GM12891 (cell line): ENCODE measurements around the gene STK35.

ENCODE experiments used
- DNase-seq: peaks from one replicate; pipeline ENCODE4 v3.0.0; 2011; ENCODE audit warnings: low spot score; ENCODE audit not compliant: insufficient read length
- FAIRE-seq: peaks from 2 replicates; lab custom pipeline; 2011; peaks lifted over from hg19 to GRCh38; lab: Jason Lieb, UNC
- PAX5 ChIP-seq: IDR thresholded peaks from 2 replicates; pipeline ENCODE4 v1.6.1; 2011; ENCODE audit warnings: low read length, moderate library complexity, mild to moderate bottlenecking; ENCODE audit not compliant: insufficient read depth, severe bottlenecking
- POLR2A ChIP-seq: IDR thresholded peaks from 2 replicates; pipeline ENCODE4 v1.6.1; 2011; ENCODE audit warnings: low read depth, low read length, control low read depth
- POLR2AphosphoS5 ChIP-seq: IDR thresholded peaks from 2 replicates; pipeline ENCODE4 v1.6.1; 2011; ENCODE audit warnings: low read depth, low read length, control low read depth
- POU2F2 ChIP-seq: IDR thresholded peaks from 2 replicates; pipeline ENCODE4 v1.6.1; 2011; ENCODE audit warnings: low read depth, mild to moderate bottlenecking, control low read depth, low read length, moderate library complexity
- SPI1 ChIP-seq: IDR thresholded peaks from 2 replicates; pipeline ENCODE4 v1.6.1; 2011; ENCODE audit warnings: low read depth, low read length, control low read depth
- TAF1 ChIP-seq: IDR thresholded peaks from 2 replicates; pipeline ENCODE4 v1.6.1; 2011; ENCODE audit warnings: low read depth, low read length, control low read depth

Gene STK35

DNA sequence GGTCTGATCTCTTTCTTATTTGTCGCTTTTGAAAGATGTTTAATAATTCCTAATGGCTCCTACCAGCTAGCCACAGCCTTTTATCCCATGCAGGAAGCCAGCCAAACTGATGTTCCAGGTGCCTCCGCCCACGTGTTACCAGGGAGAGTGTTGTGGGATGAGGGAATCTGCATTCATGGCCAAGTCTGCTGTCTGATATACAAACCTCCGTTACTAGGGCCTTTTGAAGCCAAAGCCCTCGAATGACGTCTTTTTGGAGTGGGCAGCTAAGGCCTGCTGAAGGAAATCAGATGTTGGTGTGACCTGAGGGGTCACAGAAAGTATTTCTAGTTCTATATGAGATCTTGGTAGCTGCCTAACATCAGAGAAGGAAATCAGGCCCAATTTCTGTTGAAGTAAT lies 21.3 kb downstream of the STK35 start:
- no peak for FAIRE-seq
- no peak for DNase-seq
- no peak for TF ChIP-seq SPI1
- no peak for TF ChIP-seq PAX5
- no peak for TF ChIP-seq TAF1

DNA sequence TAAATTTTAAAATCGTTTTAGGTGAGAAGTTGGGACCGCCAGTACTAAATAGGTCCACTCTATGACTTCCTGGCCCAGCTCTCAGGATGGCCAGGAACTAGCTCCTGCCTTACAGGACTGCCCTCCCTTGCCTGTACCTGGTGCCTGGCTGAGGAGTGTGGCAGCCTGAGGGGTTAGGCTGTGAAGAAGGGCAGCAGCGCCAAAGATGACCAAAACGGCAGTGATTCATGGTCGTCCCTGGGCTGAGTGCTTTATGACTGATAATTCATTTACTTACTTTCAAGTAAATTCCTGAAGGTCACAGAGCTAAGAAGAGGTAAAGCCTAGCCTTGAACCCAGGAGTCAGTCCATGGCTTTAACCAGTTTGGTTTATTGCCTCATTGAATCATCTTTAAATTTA lies 22.1 kb downstream of the STK35 start:
- TF ChIP-seq TAF1 (no peak), SPI1 (no peak), POLR2A (no peak), PAX5 (no peak), POLR2AphosphoS5 (no peak), POU2F2 (no peak)
- DNase-seq (no peak), FAIRE-seq (no peak)

DNA sequence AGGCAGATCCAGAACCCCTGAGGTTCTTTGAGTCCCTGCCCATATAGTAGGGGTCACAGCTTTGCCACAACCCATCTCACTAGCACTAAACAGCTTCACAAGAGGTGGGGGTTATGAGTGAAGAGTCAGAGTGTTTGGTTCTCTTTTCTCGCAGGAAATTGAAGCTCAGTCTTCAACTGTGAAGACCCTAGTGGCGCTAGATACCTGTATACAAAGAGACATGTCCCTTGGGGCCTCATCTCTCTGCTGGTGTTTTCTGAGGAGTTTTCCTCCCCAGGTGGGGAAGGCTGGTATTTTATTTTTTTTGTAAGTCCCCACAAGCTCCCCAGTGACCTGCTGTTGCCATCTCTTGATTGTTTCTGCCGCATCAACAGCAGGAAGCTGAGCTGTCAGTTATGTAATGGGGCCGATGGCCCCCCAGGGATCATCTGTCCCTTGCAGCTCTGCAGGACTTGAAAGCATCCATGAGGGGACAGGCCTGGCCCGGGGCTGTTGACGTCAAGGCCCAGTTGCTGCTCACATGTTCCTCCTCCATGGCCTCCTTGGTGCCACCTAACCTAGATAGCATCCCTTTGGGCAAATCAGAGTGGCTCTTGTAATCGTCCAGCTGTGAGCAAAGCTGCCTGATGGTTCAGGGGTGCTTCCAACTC lies 23.1 kb downstream of the STK35 start:
- FAIRE-seq: no peak
- no peak for TF ChIP-seq PAX5
- TF ChIP-seq POU2F2: no peak
- TF ChIP-seq POLR2A: no peak
- no peak for TF ChIP-seq SPI1
- TF ChIP-seq POLR2AphosphoS5: no peak
- no peak for TF ChIP-seq TAF1
- no peak for DNase-seq

DNA sequence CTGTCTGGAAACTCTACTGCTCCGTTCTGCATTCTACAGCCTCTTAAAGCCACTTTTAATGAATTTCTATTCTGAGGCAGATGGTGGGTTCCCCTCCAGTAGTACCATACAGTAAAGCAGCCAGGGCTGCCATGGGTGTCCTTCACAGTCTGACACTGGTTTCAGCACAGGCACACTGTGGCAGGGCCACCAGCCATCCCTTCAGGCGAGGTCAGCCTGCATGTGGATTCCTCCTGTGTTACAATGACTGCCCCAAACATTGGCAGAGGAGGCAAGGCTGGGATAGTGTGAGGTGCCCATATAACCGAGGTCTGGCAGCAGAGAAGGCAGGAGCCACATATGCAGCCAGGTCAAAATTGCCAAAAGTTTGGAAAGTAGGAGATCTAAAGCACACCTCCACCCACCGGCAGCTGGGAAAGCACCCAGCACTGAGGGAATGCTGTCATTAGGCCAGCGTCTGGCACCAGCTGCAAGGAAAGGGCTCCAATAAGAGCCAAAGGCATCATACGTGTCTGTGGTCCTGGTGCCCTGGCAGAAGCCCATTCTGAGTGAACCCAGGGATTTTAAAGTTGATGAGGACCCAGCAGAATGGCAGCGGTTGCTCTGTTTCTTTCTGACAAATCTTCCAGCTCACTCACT lies 24.0 kb downstream of the STK35 start:
- DNase-seq (no peak), FAIRE-seq (no peak)
- TF ChIP-seq SPI1 (no peak), POU2F2 (no peak), PAX5 (no peak), POLR2A (no peak), POLR2AphosphoS5 (no peak), TAF1 (no peak)

DNA sequence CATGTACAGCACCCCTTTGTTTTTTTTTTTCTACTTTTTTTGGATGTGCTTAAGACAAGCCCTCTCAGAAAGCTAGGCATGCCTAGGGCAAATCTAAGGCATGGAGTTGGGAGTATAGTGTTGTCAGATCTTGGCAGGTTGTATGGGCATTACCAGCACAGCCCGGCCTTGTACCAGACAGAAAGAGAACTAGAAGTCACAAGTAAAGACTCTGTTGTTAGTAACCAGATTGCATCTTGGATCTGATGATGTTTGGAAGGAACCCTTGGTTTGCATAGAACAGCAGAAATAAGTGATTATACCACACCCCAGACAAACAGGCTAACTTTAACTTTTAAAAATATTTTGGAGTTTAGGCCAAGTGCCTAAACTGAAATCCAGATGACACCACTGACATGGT lies 25.6 kb downstream of the STK35 start:
- FAIRE-seq: no peak
- no peak for TF ChIP-seq POU2F2
- no peak for TF ChIP-seq SPI1
- TF ChIP-seq POLR2AphosphoS5: no peak
- TF ChIP-seq PAX5: no peak
- TF ChIP-seq POLR2A: no peak
- TF ChIP-seq TAF1: no peak
- no peak for DNase-seq

DNA sequence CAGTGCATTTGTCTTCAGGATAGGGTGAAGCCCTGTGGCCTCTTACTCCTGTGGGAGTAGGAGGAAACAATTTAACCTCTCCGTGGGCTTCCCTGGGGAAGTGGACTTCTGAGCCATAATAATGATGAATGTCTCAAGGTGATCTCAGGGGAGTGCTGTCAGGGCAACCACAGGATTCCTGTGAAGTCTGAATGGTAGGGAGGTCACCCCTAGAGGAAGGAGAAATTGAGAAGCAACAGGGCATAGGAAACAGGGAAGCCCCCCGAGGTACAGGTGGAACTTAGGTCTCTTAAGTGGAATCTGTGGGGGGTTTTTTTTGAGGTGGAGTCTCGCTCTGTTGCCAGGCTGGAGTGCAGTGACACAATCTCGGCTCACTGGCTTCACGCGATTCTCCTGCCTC lies 26.9 kb downstream of the STK35 start:
- TF ChIP-seq PAX5 (no peak), SPI1 (no peak), POLR2A (no peak), TAF1 (no peak), POLR2AphosphoS5 (no peak), POU2F2 (no peak)

DNA sequence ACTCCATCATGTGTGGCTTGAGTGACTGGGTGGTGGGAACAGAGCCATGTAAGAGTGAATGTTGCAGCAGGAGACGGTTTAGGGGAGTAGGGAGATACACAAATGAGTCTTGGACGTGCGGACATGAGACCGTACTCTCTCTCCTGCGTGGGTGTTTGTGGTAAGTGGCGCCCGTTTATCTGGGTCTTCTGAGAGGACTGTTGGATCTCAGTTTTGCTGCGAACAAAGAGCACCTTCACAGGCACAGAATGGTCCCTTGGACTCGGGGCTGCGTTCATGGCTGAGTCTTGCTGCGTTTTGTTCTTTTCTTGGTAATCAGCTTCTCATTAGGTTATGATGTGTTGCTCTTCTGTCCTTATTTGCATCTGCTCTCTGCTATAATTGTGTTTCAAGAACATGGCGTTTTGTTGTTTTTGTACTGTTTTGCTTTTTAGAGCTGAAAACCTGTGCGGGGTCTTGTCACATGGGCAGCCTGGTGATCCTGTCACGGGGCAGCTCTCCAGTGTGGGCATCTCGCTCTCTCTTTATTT lies 28.5 kb downstream of the STK35 start:
- FAIRE-seq (no peak), DNase-seq (no peak)
- no peak for TF ChIP-seq POU2F2
- no peak for TF ChIP-seq PAX5
- no peak for TF ChIP-seq POLR2AphosphoS5
- TF ChIP-seq TAF1: no peak
- no peak for TF ChIP-seq SPI1
- TF ChIP-seq POLR2A: no peak

More for the DNA sequence above, 26.9 kb downstream of the STK35 start:
- FAIRE-seq (no peak), DNase-seq (no peak)

DNA sequence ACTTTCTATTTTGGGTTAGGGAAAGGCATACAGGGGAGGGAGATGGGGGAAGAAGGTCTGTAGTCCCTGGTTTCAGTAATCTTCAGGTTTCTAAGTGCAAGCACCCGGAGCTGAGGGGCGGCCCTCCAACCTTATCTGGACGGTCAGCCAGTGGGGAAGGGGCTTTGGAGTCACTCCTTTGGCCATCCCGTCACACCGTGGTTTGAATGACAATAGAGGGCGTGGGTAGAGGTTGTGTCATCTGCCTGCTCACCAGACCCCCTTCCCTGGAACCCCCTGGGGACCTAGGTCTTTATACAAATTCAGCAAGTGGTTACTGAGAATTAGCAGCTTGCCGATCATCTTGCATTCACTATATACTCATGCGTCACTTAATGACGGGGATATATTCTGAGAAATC lies 29.1 kb downstream of the STK35 start:
- TF ChIP-seq TAF1: no peak
- no peak for TF ChIP-seq PAX5
- no peak for TF ChIP-seq POLR2AphosphoS5
- TF ChIP-seq SPI1: no peak
- TF ChIP-seq POU2F2: no peak
- TF ChIP-seq POLR2A: no peak
- no peak for DNase-seq
- no peak for FAIRE-seq

DNA sequence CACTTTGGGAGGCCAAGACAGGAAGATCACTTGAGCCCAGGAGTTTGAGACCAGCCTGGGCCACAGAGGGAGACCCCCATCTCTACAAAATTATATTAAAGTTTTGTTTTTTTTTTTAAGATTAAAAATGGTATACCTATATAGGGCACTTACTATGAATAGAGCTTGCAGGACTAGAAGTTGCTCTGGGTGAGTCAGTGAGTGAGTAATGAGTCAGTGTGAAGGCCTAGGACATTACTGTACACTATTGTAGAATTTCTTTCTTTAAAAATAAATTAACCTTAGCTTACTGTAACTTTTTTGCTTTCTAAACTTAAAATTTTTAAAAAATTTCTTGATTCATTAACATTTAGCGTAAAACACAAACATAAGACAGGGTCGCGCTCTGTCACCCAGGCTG lies 29.7 kb downstream of the STK35 start:
- FAIRE-seq (no peak), DNase-seq (no peak)
- TF ChIP-seq POLR2A (no peak), POLR2AphosphoS5 (no peak), PAX5 (no peak), SPI1 (no peak), POU2F2 (no peak), TAF1 (no peak)

DNA sequence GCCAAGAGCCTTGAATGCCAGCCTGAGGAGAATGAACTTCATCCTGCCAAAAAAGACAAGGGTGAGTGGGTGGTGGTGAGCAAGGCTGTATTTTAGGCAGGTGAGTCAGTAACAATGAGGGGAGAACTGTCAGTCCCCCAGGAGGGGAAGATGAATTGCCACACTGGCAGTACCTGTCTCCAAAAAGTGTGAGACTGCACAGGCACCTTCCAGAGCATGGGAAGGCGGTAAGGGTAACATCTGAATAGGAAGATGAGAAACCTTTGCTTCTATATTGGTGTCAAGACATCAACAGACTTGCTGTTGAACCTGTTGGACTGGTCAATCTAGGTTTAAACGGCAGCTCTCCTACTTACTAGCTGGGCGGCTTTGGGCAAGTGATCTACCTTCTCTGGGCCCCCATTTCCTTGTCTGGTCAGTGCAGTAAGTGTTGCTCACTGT lies 30.9 kb downstream of the STK35 start:
- no peak for DNase-seq
- FAIRE-seq: no peak
- no peak for TF ChIP-seq POLR2A
- no peak for TF ChIP-seq PAX5
- TF ChIP-seq TAF1: no peak
- no peak for TF ChIP-seq POU2F2
- TF ChIP-seq POLR2AphosphoS5: no peak
- no peak for TF ChIP-seq SPI1
